HG03103 (cell line): ENCODE data around the gene CHAT.
"Not testable (repeated sequence)": the region's sequence is repeated elsewhere in the genome, so short reads cannot be mapped to it uniquely, and the experiment has no call there.

Experiments
- ATAC-seq: cut with Tn5 transposase; IDR thresholded peaks from one replicate; pipeline ENCODE4 v1.9.1; 2021; ENCODE audit warnings: low read depth; ENCODE audit not compliant: unreplicated experiment

CHAT gene

GRCh38 chr10:49678827-49679479 is 65.1 kb downstream of the CHAT start:
- no peak for ATAC-seq

- ATAC-seq: no peak
Observed at GRCh38 chr10:49679480-49679893, 65.7 kb downstream of the CHAT start, which contains the start of gene C10orf53. TSS of gene C10orf53 (plus strand) at chr10:49679651. CDS start at chr10:49679698, 47 bp downstream.

- ATAC-seq: not testable (repeated sequence)
Observed at GRCh38 chr10:49682449-49682848, 68.6 kb downstream of the CHAT start.

- ATAC-seq: no peak
Observed at GRCh38 chr10:49682879-49683278, 69.0 kb downstream of the CHAT start.

GRCh38 chr10:49686651-49687050 is 72.8 kb downstream of the CHAT start:
- no peak for ATAC-seq

- ATAC-seq: no peak
Observed at GRCh38 chr10:49688261-49688846, 74.5 kb downstream of the CHAT start.

GRCh38 chr10:49688920-49689319 is 75.1 kb downstream of the CHAT start:
- no peak for ATAC-seq

- ATAC-seq: no peak
Observed at GRCh38 chr10:49689882-49690510, 76.2 kb downstream of the CHAT start.

- ATAC-seq: no peak
Observed at GRCh38 chr10:49690698-49691356, 77.0 kb downstream of the CHAT start.

- ATAC-seq: no peak
Observed at GRCh38 chr10:49691588-49691987, 77.8 kb downstream of the CHAT start.

- no peak for ATAC-seq
Observed at GRCh38 chr10:49694466-49694865, 80.6 kb downstream of the CHAT start.

GRCh38 chr10:49696311-49696710 is 82.5 kb downstream of the CHAT start:
- no peak for ATAC-seq

GRCh38 chr10:49698679-49699078 is 84.8 kb downstream of the CHAT start:
- no peak for ATAC-seq

- ATAC-seq: no peak
Observed at GRCh38 chr10:49700211-49700610, 86.4 kb downstream of the CHAT start.

- ATAC-seq: no peak
Observed at GRCh38 chr10:49700997-49701396, 87.2 kb downstream of the CHAT start.

- no peak for ATAC-seq
Observed at GRCh38 chr10:49707585-49707984, 93.7 kb downstream of the CHAT start.

GRCh38 chr10:49709934-49710333 is 96.1 kb downstream of the CHAT start:
- no peak for ATAC-seq

GRCh38 chr10:49710966-49711365 is 97.1 kb downstream of the CHAT start:
- ATAC-seq: no peak

- ATAC-seq: no peak
Observed at GRCh38 chr10:49711481-49711880, 97.6 kb downstream of the CHAT start.

- no peak for ATAC-seq
Observed at GRCh38 chr10:49713266-49713665, 99.4 kb downstream of the CHAT start.
